NCI-H526 treated with DMSO at 0.1 percent for 48 hours (cell line): Measurements from ENCODE around the gene SPATA25.
"Not testable (repeated sequence)": the region's sequence is repeated elsewhere in the genome, so short reads cannot be mapped to it uniquely, and the experiment has no call there.

ENCODE experiments used
- DNase-seq: peaks from one replicate; lab custom pipeline; 2025; lab: John Stamatoyannopoulos, UW

The SPATA25 gene, protein sequence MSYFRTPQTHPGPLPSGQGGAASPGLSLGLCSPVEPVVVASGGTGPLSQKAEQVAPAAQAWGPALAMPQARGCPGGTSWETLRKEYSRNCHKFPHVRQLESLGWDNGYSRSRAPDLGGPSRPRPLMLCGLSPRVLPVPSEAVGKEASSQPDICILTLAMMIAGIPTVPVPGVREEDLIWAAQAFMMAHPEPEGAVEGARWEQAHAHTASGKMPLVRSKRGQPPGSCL

DNA sequence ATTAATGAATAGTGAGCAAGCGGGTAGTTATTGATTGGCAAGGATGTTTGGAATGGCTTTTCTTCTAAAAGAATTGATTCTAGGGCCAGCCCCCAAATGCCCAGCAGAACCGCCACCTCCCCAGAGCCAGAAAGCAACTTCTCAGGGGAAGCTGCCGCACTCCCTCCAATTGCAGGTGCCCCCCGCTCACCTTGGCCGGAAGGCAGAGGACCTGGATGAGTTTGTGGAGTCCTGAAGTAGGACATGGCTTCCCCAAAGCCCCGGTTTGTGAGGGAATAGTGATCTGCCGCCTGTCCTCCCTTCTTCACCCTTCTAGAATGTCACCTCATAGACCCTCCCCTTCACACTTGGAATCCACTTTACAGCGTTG is at the start of gene SPATA25:
Gene SPATA25 (minus strand): TSS at position 277 of the 370 bp plus-strand sequence. CDS start 32 bp downstream, at position 245.
- DNase-seq, result no peak

DNA sequence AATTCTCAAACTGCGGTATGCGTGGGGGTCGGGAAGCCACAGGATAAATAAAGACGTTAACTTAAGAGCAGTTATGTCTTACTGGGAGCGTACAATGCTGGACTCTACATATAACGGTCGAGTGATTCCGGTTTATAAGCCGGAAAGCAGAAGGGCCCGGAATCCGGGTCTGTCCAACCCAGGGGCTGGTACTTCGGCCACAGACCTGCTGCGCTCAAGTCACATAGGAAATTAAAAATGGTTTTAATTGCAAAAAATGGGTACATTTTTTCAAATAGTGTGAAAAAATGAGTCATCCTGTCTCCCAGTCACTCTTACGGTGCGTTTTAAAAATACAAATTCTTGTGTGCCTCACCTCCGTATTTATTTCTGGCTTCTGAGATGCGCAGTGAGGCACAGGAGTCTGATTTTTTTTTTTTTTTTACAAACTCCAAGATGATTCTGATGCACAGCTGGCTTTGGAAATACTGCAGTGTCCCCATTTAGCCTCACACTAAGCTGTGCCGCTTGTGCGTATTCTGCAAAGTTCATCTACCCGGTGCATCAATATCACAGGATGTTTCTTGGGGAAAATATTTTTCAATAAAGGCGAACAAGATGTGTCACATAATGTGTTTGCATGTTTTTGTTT is 48.1 kb upstream of the SPATA25 start:
- no peak for DNase-seq

DNA sequence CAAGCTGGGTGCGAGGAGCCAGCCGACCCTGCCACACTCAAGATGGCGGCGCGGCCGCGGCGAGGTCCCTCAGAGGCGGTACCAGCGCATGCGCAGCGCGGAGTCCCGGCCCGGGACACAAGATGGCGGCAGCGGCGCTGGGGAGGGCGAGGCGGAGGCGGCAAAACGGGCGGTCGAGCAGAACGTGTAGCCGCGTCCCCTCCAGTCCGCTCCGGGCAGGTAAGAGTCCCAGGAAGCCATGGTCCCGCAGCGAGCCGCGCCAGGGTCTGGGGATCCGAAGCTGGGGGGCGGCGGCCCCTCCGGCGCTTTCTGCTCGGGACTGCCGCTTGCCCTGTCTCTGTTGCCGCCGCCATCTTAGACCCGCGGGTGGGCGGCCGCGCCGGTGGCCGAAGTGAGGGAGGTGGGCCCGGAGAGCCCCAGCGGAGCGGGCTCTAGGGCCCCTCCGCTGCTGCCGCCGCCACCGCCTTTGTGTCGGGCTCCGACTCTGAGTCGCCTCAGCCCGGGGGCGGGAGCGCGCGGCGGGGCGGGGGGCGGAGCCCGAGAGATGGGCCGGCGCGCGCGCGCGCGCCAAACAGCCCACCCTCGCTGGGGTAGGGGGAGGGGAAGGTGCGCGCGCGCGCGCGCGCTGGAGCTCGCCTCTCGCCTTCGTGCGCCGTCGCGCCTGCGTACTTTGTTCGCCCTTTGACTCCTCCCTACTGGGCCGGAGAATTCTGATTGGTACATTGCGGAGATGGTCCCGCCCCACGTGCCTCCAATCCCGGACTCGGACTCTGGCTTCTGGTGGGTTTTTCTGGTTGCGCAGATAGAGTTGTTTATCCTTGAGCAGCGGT is 47.4 kb upstream of the SPATA25 start, which contains the start of gene PCIF1:
Gene PCIF1 (plus strand): TSS at position 98 of the 830 bp plus-strand sequence. CDS start 4,317 bp downstream, outside the sequence.
- DNase-seq, result peak; percentile 95

DNA sequence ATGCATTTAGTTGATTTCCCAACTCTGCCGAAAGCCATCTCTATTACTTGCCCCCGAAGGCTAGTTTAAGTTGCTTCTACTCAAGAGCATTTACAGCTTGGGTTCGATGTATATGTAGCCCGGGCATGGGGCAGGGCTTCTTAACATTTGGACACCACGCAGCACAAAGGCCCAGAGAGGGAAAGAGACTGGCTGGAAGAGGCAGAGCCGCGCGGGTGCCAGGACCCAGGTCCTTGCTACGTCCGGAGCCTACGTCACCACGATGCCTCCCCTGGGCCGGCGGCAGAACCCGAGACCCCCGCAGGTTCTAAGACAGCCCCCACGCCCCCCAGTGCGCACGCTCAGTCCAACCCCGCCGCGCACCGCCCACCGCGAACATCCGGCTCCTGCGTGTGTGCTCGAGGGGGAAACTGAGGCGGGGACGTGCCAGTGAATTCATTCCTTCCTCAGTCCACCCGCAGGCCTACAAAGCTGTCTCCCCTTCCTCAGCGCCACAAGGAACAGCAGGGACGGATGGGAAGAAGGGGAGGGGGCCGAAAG is 46.7 kb upstream of the SPATA25 start:
- DNase-seq, result peak; percentile 40

DNA sequence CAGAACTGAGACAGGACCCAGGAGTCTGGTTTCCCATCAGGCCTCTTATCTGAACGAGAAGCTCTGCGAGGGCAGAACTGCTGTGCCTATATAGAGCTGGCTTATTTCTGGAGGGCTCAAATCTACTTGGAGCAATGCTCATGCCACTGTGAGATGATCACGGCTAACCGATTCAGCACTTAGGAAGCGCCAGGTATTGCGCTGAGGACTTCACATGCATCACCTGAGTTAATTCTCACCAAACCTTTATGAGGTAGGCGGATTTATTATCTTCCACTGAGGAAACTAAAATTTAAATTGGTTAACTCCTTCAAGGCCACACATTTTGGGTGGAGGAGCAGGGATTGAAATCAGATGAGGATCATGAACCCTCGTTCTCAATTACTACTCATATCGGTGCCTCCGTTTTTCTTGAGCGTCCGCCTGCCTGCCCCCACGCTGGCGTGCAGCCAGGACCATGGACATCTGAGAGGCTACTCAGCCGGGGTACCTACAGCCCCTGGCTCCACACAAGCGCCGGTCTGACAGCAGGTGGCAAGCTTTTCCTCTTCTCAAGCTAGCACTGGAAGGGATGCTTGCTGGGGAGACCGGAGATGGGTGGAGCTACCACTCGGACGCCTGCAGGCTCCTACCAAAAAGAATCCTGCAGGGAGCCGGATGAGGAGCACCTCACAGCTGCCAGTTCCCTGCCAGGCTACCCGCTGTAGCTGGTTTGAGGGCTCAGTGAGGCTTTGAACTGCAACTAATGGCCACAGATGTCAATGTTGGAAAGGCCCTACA is 46.0 kb upstream of the SPATA25 start:
- peak; percentile 74 for DNase-seq

DNA sequence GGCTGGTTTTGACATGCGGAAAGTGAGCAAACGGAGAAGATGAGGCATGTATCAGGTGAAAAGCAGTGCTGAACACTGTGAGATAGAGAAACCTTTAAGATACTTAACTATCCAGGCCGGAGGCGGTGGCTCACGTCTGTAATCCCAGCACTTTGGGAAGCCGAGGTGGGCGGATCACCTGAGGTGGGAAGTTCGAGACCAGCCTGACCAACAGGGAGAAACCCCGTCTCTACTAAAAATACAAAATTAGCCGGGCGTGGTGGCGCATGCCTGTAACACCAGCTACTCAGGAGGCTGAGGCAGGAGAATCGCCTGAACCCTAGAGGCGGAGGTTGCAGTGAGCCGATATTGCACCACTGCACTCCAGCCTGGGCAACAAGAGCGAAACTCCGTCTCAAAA is 44.3 kb upstream of the SPATA25 start:
- DNase-seq, result not testable (repeated sequence)

DNA sequence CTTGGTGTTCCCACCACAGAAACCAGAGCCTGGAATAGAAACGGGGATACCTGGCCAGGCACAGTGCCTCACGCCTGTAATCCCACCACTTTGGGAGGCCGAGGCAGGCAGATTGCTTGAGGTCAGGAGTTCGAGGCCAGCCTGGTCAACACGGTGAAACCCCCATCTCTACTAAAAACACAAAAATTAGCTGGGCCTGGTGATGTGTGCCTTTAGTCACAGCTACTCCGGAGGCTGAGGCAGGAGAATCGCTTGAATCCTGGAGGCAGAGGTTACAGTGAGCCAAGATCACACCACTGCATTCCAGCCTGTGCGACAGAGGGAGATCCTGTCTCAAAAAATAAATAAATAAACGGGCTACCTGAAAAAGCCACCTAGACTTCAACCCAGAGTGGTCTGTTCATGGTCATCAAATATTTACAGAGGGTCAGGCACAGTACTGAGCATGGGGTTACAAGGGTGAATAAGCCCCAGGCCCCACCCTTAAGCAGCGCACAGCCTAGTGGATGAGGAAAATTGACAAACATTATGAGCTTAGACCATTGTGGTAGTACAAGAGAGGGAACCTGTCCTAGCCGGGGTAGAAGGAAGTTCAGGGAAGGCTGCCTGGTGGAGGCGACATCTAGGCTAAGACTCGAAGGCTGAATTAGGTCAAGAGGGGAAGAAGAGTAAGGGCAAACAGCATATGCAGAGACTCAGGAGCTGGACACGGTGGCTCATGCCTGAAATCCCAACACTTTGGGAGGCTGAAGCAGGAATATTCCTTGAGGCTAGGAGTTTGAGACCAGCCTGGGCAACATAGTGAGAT is 39.9 kb upstream of the SPATA25 start:
- no peak for DNase-seq

DNA sequence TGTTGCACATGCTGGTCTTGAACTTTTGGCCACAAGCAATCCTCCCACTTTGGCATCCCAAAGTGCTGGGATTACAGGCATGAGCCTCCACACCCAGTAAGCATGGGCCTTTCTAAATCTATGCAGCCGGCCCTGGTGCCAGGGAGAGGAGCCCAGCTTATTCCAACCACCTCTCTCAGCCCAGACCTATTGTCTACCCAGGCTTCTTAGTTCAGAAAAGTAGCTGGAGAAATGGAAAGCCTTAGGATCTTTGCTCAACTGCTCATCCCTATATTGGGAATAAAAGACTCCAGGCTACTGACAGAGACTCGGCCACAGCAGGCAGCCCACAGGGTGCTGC is 39.3 kb upstream of the SPATA25 start:
- no peak for DNase-seq

DNA sequence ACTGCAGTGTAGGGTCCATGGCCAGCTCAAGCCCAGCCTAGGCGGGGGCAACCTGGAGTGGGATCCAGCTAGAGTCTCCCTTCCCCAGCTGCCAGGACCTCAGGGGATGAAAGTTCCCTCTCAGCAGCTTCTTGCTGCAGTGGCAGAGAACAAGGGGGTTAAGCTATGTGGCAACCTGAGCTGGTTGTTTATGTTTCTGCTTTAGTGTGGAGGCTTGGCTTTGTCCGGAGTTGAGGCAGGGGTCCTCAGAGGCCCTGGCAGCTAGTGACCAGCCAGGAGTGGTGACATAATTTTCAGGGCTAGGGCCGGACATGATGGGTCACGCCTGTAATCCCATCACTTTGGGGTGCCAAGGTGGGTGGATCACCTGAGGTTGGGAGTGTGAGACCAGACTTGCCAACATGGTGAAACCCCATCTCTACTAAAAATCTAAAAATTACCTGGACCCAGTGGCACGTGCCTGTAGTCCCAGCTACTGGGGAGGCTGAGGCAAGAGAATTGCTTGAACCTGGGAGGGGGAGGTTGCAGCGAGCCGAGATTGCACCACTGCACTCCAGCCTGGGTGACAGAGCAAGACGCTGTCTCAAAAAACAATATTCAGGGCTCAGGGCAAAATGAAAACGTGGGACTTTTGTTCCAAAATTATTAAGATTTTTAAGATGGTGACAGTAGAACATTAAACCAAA is 38.5 kb upstream of the SPATA25 start:
- DNase-seq, result no peak

DNA sequence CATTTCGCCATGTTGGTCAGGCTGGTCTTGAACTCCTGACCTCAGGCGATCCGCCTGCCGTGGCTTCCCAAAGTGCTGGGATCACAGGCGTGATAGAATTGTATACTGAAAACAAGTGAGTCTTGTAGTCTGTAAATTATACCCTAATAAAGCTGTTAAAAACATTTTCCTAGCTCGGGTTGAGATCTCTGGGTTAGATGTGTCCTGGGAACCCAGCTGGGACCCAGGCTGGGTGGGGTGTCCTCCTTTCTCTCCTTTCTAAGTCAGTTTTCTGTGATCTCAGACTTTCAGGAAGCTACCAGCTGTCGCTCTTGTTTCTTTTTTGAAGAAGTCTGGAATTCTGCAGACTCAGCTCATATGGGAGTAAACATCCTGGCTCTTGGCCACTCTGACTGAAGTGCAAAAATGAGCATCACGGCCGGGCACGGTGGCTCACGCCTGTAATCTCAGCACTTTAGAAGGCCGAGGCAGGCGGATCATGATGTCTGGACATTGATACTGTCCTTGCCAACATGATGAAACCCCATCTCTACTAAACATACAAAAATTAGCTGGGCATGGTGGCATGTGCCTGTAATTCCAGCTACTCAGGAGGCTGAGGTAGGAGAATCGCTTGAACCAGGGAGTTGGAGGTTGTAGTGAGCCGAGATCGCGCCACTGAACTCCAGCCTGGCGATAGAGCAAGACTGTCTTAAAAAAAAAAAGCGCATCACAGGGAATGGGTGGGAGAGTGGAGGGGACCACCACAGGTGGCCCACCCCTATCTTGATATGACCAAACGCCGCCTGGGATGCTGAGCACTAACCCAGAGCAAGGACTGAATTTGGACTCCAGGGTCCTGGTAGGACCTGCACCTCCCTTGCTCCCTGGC is 37.2 kb upstream of the SPATA25 start:
- DNase-seq, result no peak

DNA sequence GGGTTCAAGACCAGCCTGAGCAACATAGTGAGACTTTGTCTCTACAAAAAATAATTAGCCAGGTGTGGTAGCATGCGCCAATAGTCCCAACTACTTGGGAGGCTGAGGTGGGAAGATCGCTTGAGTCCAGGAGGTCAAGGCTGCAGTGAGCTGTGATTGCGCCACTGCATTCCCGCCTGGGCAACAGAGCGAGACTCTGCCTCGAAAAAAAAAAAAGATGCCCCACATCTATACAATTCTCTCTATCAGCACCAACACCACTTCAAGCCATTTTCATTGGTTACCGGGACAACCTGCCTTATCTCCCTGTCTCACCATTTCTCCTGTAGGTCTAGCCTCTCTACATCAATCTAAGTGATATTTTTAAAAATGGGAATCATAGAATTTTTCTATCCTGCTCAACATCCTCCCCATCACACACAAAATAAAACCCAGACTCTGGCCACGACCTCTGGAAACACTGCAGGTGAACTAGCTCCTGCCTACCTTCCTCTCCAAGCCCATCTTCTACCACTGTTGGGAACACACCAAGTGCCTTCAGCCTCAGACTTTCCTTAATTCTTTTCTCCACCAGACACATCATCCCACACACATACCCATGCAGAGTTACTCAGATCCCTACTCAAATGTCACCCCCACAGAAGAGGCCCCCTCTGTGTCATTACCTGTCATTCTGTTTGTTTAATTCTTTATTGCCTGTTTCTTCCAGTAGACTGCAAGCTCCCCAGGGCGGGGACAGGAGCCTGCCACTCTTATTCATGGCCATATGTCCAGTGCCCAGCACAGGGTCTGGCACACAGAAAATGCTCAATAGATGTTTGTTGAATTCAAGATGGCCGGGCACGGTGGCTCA is 34.1 kb upstream of the SPATA25 start:
- DNase-seq, result no peak

DNA sequence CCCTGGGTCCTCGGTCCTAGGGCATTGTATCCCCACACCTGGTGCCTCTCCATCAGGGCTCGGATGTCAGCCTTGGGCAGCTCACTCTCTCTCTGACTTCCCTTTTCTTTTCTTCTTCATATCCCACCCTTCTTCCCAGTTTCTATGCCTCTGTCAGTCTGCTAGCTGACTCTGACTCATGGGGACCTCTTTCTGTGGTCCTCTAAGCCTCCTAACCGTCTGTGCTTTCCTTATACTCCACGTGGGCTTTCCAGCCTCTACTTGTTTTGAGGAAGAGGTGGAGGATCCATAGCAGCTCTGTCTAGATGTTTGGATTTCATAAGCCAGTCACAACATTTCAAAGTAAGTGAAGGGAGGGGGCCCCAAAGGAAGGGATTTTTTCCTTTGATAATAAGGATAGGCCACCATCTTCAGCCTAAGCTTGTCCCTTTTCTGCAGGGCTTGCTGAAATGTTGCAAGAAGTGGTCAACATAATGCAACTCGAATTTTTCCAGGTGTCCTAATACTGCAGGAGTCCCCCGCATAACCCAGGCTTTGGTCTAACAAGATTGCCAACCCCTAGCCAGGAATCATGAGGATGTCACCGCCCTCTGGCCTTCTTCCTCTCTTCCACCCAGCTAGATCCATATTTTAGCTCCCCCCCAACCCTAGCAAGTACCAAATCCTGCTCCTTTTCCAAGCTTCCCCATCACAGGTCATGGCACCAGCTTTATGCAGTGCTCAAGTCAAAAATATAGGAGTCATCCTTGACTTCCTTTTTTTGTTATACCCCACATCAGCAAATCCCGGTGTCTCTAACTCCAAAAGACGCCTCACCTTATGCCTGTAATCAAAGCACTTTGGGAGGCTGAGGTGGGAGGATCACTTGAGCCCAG is 33.3 kb upstream of the SPATA25 start:
- no peak for DNase-seq

DNA sequence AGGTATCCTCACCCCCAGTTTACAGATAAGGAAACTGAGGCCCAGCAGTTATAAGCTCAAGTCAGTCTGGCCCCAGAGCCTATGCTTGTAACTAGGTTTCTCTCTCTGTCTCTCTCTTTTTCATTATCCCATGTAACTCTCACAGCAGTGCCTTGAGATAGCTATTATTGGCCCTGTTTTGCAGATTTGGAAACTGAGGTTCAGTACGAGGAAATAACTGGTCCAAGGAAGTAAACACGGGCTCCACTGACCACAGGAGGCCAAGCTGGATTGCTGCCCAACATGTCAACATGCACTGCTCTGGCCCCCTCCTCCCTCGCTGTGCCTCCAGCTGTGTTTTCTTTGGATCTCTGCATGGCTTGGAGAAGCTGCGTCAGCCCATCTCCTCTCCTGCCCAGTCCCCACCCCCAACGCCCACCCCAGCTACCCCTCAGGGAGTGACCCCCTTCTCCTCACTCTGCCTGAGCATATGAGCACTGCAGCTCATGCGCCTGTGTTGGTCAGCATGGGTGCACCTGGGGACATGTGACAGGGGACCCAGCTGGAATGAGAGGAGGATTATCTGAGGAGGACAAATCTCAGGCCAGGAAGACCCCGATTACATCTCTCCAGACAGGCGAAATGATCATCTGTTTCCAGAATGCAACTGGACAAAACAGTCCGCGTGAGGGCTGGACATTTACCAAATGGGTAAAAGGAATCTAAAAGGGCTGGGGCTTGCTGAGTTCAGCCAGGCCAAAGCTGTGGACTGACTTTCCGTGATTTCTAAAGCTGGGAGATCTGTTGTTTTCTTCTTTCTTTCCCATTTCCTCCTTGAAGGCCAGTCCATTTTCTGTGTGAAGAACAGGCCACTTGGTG is 32.3 kb upstream of the SPATA25 start:
- no peak for DNase-seq

DNA sequence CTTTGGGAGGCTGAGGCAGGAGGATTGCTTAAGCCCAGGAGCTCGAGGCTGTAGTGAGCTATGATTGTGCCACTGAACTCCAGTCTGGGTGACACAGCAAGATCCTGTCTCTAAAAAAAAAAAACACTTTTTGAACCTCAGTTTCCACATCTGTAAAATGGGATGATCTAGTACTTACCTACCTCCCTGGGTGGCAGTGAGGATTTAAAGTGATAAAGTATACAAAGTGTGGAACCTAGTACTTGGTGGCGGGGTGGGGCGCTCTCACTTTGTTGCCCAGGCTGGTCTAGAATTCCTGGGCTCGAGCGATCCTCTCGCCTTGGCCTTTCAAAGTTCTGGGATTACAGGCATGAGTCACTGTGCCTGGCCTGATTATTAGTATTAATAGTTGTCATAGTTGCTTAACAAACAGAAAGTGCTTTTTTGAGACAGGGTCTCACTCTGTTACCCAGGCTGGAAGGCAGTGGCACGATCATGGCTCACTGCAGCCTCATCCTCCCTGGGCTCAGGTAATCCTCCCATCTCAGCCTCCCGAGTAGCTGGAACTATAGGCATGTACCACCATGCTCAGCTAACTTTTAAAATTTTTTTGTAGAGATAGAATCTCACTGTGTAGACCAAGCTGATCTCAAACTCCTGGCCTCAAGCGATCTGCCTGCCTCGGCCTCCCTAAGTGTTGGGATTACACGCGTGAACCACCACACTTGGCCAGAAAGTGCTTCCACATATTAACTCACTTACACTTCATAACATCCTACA is 31.5 kb upstream of the SPATA25 start:
- DNase-seq, result no peak

DNA sequence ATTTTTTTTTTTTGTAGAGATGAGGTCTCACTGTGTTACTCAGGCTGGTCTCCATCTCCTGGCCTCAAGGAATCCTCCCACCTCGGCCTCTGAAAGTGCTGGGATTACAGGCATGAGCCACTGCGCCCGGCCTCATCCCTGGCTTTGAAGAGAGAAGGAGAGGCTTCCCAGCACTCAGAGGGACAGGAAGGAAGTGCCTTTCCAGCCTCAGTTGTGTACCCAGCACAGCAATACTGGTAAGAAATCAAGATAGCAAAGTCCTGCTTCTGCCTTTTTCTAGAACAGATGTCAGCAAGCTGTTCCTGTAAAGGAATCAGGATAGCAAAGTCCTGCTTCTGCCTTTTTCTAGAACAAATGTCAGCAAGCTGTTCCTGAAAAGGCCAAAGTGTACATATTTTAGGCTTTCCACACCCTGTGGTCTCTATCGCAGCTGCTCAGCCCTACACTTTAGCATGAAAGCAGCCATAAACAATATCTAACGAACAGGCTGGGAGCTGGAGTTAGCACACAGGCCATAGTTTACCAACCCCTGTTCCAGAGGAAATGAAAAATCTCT is 30.8 kb upstream of the SPATA25 start:
- DNase-seq, result no peak

DNA sequence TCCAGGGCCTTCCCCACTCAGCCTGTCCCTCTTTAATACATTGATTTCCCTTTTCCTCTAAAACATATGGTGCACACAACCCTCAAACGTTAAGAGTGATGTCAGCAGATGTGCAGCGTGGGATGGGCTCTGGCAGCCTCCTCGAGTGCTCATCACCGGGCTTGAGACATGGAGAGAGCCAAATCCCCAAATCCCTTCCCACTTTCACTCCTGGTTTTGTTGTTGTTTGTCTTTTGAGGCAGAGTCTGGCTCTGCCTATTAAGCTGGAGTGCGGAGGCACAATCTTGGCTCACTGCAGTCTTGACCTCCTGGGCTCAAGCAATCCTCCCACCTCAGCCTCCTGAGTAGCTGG is 30.3 kb upstream of the SPATA25 start:
- DNase-seq, result no peak
